ENCODE measurements around the gene SHBG. TPM values are rescaled to one million over a fixed set of nuclear protein-coding genes. Genes with fewer than 3 reads are reported as not detected.

The SHBG gene
- total and polyA plus RNA-seq, 2 of the 8 experiments (the other 6 are each of a cell fraction or from before 2014, with no cell fraction given) = 1.1 to 1.2 TPM

DNA sequence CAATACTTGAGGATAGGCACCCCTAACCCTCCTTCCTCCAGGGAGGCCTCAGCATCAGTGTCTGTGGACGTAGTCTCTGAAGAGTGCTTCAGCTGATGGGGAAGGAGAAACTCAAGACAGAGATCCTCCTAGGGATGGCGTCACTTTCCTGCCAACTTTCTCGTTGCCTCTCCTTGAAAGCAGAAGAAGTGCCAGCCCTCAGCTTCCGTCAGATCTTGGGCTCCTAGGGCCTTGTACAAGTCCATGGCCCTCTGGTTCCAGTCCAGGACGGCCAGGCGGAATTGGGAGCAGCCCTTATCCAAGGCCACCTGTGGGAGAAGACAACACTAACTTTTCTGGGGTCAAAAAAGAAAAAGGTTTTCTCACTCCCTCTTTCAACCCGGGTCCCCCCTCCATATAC, 3.6 kb upstream of the SHBG start (continued):
- no peak for TF ChIP-seq CTBP2 (IDR thresholded peaks at IDR 0.05; ENCODE audit: borderline replicate concordance, insufficient read depth, insufficient read length, low read length)
- no peak for TF ChIP-seq EP300 (IDR thresholded peaks at IDR 0.05; ENCODE audit: borderline replicate concordance in 1 of 2, low read depth in 2 of 2, low read length in 2 of 2)
- no peak for TF ChIP-seq RFX5 (IDR thresholded peaks at IDR 0.05; ENCODE audit: borderline replicate concordance, low read depth, low read length)
- TF ChIP-seq YY1 (IDR thresholded peaks at IDR 0.05; ENCODE audit: low read depth, low read length) = no peak
- no peak for TF ChIP-seq JUN (IDR thresholded peaks at IDR 0.05; ENCODE audit: low read depth, low read length)
